HG03175 (cell line): Measurements from ENCODE around the gene HSD3B7.
"Not testable (repeated sequence)": the region's sequence is repeated elsewhere in the genome, so short reads cannot be mapped to it uniquely, and the experiment has no call there.

ENCODE experiments used
- ATAC-seq: cut with Tn5 transposase; IDR thresholded peaks from one replicate; pipeline ENCODE4 v1.9.1; 2021; ENCODE audit warnings: mild to moderate bottlenecking, moderate library complexity; ENCODE audit not compliant: unreplicated experiment

Gene HSD3B7

DNA sequence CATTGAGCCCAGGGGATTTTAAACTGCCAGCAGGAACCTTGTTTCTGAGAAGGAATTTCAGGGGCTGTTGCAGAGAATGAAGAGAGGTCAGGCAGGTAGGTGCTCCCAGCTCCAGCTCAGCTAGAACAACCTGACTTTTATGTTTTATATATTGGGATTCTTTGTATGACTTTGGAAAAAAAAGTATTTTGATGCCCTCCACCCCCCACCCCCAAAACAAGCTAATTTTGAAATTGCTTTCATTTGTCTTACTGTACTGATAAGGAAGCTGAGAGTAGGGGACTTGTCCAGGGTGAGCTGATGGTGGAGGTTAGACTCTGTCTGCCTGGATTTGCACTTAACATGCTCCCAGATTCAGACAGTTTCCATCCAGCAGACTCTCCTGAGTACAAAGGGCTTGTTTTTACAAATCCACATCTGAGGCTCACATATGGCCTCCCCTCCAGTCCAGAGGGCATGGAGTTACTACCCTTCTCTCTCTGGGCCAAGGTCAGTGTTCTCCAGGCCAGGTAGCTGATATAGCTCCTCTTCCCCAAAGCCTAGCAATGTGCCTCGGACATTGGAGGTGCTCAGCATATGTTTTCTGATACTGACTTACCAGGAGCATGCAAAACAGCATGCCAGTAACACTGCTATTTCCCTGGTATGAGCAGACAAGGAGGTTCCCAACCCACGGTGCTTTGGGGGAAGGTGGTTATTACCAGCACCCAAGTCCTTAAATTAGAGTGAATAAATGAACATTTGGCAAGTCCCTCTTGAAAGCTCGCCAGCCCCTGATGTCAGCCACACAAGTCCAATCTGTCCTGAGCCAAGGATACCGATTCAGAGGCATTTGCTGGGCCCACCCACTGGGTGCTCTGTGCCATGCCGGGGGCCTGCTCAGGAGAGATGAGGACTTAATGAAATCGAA is 14.1 kb downstream of the HSD3B7 start:
- ATAC-seq, result no peak

DNA sequence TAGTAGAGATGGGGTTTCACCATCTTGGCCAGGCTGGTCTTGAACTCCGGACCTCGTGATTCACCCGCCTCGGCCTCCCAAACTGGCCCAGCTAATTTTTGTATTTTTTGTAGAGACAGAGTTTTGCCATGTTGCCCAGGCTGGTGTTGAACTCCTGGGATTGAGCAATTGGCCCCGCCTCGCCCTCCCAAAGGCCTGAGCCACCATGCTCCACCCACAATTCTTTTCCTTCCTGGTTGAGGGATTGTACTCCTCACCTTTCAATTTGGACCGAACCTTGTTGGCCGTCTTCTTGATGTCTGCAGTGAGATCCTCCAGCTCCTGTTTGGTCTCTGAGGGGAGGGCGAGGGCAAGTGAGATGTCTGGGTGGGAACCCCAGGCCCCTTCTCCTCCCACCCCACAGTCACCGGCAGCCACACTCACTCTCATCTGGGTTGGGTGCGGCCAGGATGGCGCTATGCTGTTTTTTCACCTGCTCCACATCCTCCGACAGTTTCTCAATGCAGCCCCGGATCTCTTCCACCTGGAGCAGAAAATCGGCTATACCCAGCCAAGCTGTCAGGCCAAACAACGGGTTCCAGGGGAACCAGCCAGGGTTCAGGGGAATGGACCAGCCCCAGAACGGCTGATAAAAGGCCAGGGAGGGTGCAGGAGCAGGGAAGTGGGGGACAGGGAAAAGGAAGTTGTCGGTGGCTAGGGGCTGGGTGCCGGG is 15.8 kb downstream of the HSD3B7 start:
- ATAC-seq, result no peak

DNA sequence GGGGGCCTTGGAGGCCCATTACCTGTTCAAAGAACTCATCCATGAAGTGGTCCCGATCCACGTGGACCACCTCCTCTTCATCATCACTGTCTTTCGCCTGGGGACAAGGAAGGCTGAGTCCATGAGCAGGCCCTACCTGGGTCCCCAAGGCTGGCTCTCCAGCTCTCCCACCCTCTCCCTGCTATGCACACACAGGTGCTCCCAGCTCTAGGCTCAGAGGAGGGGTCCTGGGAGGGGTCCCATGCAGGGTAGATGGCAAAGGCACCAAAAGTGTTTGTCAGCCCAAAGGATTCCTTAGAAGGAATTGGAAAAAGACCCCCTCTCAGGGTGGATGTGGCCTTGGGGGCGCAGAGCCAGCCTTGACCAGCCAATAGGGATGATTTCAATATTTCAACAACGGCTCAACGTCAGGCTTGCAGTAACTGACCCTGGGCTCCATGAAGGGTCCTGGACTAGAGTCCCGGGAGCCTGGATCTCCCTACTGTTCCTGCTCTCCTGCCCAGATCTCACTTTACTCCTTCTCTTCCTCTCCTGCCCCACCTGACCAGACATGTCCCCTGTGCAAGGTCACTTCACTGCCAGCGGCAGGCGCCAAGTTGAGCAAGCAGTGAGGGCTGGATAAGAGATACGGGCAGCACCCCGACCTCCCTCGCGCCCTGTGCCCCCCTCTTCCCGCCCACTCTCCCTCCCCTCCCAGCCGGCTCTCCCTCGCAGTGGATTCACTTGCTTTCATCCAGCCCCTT is 16.7 kb downstream of the HSD3B7 start:
- no peak for ATAC-seq

- ATAC-seq, result no peak
Observed at GRCh38 chr16:31002250-31002700, 17.3 kb downstream of the HSD3B7 start.

DNA sequence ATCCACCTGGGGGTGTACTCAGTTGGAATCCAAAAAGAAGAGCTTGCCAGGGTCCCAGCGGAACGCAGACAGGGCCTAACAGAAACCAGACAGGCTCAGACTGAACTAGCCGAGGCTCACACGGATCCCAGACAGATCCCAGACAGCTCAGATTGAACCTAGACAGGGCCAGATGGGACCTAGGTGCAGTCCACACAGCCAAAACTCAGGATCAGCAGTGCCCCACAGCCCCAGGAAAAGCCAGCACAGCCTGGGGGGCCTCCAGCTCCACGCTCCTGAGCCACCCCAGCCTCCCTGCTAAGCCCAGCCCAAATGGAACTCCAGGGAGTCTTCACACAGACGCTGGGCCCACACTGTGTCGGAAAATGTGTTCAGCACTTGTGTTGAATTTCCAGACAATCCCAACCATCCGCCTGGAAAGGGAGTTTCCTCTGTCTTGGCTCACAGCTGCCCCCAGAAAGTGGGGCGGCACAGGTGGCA is 17.9 kb downstream of the HSD3B7 start:
- ATAC-seq, result no peak

GRCh38 chr16:31003744-31004143 is 18.7 kb downstream of the HSD3B7 start:
- no peak for ATAC-seq

DNA sequence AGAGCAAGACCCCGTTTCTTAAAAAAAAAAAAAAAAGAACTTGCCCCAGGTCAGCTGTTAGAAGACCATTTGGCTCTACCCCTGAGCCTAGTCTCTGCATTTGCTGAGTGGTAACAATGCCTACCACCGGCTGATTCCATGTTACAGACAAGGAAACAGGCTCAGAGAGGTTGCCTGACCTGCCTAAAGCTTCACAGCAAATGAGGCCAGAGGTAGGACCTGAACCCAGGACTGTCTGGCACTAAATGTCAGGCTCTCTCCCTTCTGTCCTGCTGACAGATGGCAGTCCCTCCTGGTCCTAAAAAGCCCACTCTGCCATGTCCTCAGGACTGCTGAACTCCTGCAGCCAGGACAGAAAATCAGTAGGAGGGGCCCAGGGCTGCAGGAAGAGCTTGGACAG is 19.7 kb downstream of the HSD3B7 start:
- no peak for ATAC-seq

- no peak for ATAC-seq
Observed at GRCh38 chr16:31005350-31006085, 20.5 kb downstream of the HSD3B7 start.

DNA sequence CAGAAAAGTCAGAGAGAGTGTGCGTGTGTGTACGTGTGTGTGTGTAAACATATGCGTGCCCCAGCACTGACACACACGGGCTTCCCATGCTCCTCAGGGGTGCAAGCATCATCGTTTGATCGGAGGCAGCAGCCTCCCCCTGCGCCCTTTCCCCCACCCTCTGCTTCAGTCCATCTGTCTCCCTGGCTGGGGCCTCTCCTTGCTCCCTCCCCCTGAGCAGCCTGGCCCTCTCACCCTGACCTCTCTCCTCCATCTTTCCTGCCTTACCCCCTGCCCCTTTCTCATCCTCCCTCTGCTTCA is 21.0 kb downstream of the HSD3B7 start:
- no peak for ATAC-seq

DNA sequence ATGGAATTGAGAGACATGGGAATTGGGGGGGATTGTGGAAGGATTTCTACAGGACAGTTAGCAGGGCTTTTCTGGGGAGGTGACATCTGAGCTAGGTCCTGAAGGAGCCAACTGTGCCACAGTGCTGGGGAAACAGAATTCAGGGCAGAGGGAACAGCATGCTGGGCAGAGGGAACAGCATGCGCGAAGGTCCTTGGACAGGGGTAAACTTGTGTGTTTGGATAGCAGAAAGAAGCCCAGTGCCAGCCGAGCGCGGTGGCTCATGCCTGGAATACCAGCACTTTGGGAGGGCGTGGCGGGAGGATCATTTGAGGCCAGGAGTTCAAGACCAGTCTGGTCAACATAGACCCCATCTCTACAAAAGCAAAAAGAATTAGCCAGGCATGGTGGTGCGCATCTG is 21.6 kb downstream of the HSD3B7 start:
- no peak for ATAC-seq

- no peak for ATAC-seq
Observed at GRCh38 chr16:31007684-31008083, 22.7 kb downstream of the HSD3B7 start.

GRCh38 chr16:31008149-31008548 is 23.1 kb downstream of the HSD3B7 start:
- no peak for ATAC-seq

DNA sequence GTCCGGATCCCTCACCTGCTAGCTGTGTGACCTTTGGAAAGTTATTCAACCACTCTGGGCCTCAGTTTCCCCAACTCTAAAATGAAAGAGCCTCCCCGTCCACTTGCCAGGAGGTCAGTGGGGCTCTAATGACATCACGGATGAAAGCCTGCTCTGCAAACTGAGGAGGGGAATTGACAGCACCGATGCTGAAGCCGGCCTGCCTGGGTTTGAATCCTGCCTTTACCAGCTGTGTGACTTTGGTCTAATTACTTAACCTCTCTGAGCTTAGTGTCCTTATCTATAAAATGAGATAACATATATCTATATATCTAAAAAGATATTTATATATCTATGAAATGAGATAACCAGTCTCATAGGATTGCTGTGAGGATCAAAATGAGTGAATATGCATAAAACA is 23.5 kb downstream of the HSD3B7 start:
- no peak for ATAC-seq

DNA sequence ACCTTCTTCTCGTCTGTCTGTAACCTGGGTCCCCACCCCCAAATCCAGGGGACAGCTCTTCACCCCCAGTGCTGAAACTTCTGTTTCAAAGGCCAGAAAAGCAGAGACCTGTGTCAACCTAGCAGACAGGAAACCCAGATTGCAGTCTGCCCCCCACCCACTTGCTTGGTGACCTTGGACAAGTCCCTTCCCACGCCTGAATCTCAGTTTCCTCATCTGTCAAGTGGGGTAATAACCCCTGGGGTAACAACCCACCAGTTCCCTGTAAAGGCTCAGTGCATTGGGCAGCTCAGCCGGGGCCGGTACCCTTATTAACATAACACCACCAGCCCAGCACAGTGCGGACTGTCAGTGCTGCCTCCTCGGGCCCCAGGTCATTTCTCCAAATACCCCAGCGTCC is 24.1 kb downstream of the HSD3B7 start:
- no peak for ATAC-seq

DNA sequence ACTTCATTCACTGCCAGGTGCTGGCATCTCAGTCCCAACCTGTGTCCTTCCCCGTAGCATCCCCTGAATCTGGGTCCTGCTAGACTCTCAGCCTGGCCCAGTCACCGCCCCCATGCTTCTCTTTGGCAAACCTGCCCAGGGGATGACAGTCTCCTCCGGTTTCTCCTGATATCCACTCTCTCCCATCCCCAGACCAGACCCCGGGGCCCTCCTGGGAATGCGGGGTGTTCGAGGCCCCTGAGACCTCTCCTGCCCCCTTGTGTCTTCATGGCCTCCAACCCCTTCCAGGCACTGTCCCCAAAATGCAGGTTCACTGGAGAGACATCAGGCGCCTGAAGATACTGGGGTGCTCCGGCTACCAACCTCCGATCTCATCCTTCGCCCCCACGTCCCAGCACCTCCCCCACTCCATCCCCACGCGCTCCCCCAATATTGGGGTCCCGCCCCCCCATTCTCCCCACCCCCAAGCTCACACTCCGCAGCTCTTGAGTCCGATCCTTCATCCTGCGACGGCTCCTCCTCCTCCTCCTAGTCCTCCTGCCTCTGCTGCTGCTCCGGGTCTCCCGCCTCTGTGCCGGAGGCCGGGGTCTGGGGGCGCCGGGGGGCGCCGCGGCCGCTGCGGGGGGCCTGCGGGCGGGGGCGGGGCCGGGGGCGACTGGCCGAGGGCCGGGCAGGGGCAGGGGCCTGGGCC is 25.0 kb downstream of the HSD3B7 start:
- no peak for ATAC-seq

DNA sequence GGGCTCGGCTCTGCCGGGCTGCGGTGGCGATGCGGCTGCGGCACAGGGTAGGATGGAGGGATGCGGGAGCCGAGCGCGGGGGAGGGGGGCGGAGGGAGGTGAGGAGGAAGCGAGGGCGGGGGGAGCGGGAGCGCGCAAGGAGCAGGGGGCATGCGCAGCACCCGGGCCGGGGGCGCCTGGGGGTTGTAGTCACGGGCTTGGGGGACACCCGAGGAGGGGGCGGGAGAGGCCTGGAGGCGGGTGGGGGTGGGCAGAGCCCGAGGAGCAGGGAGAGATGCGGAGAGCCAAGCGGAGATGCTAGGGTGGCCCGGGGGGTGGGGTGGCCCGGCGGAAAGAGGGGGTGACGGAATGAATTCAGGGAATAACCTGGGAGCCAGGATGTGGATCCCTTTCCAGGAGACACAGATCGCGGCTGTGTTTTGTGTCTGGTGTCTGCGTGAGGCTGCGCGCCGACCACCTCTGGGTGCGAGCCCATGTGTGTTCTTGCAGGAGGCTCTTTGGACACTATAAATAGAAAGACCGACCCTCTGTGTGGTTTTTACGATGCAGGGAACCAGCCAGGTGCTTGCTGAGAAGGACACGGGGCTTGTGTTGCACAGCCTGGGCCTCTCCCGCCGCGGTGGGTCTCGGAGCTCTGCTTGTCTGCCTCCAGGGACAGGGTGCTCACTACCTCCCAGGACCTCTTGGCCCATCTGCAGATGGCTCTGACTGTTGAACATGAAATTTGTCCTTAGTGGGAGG is 25.7 kb downstream of the HSD3B7 start, which contains the start of gene STX1B:
Gene STX1B, minus strand, starts transcription at position 54 of the 741 bp plus-strand sequence. CDS start 242 bp downstream, outside the sequence.
- no peak for ATAC-seq

- not testable (repeated sequence) for ATAC-seq
Observed at GRCh38 chr16:31011815-31012214, 26.8 kb downstream of the HSD3B7 start.

DNA sequence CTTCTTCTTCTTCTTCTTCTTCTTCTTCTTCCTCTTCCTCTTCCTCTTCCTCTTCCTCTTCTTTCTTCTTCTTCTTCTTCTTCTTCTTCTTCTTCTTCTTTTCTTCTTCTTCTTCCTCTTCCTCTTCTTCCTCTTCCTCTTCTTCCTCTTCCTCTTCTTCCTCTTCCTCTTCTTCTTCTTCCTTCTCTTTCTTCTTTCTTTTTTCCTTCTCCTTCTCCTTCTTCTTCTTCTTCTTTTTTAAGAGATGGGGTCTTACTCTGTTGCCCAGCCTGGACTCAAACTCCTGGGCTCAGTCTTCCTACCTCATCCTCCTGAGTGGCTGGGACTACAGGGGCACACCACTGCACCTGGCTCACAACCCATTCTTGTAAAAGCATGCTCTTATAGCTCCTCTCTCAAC is 28.3 kb downstream of the HSD3B7 start:
- ATAC-seq, result not testable (repeated sequence)

- ATAC-seq, result no peak
Observed at GRCh38 chr16:31016018-31016417, 31.0 kb downstream of the HSD3B7 start.
